Psoas muscle (tissue), 8 donors: ENCODE data around the gene ARHGEF10L. TPM values are rescaled to one million over a fixed set of nuclear protein-coding genes. Genes with fewer than 3 reads are reported as not detected.
A peak's percentile ranks its signal among the peaks of the same experiment; 100 is the strongest.

Experiments
- ATAC-seq, 4 donors: fragments of 200-7000 bp; cut with Tn5 transposase; one replicate each; pipeline ENCODE4 v1.9.1; 2020; ENCODE audit warnings: moderate library complexity in 3 of 4, mild to moderate bottlenecking in 2 of 4
- DNase-seq, 2 donors: peaks; one replicate each; pipeline ENCODE4 v3.0.0-alpha.2; 2020
- H3K27ac ChIP-seq: fragments of 200-600 bp; one replicate; pipeline ENCODE4 v1.8.0; 2022
- H3K27me3 ChIP-seq, 3 donors: fragments of 200-600 bp in 1 of 3; one replicate each; pipeline versions ENCODE4 v1.6.1 to v1.8.0; 2013 to 2022; ENCODE audit warnings: low read length in 2 of 3, mild to moderate bottlenecking in 2 of 3, moderate library complexity in 1 of 3; ENCODE audit not compliant: insufficient read depth in 3 of 3
- H3K36me3 ChIP-seq, 2 donors: fragments of 200-600 bp in 1 of 2; one replicate each; pipeline versions ENCODE4 v1.6.1 to v1.8.0; 2013 to 2022; ENCODE audit warnings: low read depth in 1 of 2, mild to moderate bottlenecking in 1 of 2, moderate library complexity in 1 of 2; ENCODE audit not compliant: insufficient read depth in 1 of 2
- H3K4me1 ChIP-seq: fragments of 200-600 bp; one replicate; pipeline ENCODE4 v1.8.0; 2022
- H3K4me3 ChIP-seq: fragments of 200-600 bp; one replicate; pipeline ENCODE4 v1.8.0; 2022; ENCODE audit warnings: mild to moderate bottlenecking
- H3K9me3 ChIP-seq: fragments of 200-600 bp; one replicate; pipeline ENCODE4 v1.8.0; 2022
- CTCF ChIP-seq: fragments of 200-600 bp; IDR thresholded peaks from one replicate; pipeline ENCODE4 v1.8.0; 2022; ENCODE audit warnings: antibody characterized with exemption
- WGBS, 3 donors: extraction: QIAGEN DNeasy Blood & Tissue Kit; methylation state at CpG; one replicate each; pipeline versions ENCODE4 v1.1.6 to v1.1.7; 2013; 5-methylcytosine and 5-hydroxymethylcytosine counted together
- intact Hi-C, 2 donors: fragments of 100-400 bp; cut with DNase I; formaldehyde crosslinking; loops; one replicate each; pipeline versions ENCODE4 v1.11.0 to v1.14.2; 2022
- polyA plus RNA-seq, 3 donors: library from polyadenylated mRNA; stranded (reverse); fragments of 200-250 nt; gene quantifications; one replicate each; pipeline ENCODE4 v1.2.3, GENCODE V29; 2013
- total RNA-seq, 4 donors: library from RNA; stranded (reverse); fragmentation: NEBNext Ultra II Directional in 2 of 4; extraction: Animal tissue kit (Norgen Biotek cat#: 25700) in 2 of 4; gene quantifications; one replicate each; pipeline versions ENCODE4 v1.2.1 to v1.2.4, GENCODE V29; 2021 to 2023
- donor health status: healthy with polysubstance abuse.
- donor health status: DM: no; HTN: no; CAD: no; lungs with moderate emphysema.
- donor health status: Bipolar disorder and iron deficiency.
- donor health status: healthy.
- donor health status: DM: yes; HTN: yes; CAD: no.
- donor health status: DM: no; HTN: no; CAD: no.
- donor health status: DM: no; HTN: no; CAD: no.
- donor health status: DM: yes; HTN: yes; CAD: no.

The ARHGEF10L gene
- total and polyA plus RNA-seq, 7 donors: 18.8 to 108 (median 37.1) TPM

DNA sequence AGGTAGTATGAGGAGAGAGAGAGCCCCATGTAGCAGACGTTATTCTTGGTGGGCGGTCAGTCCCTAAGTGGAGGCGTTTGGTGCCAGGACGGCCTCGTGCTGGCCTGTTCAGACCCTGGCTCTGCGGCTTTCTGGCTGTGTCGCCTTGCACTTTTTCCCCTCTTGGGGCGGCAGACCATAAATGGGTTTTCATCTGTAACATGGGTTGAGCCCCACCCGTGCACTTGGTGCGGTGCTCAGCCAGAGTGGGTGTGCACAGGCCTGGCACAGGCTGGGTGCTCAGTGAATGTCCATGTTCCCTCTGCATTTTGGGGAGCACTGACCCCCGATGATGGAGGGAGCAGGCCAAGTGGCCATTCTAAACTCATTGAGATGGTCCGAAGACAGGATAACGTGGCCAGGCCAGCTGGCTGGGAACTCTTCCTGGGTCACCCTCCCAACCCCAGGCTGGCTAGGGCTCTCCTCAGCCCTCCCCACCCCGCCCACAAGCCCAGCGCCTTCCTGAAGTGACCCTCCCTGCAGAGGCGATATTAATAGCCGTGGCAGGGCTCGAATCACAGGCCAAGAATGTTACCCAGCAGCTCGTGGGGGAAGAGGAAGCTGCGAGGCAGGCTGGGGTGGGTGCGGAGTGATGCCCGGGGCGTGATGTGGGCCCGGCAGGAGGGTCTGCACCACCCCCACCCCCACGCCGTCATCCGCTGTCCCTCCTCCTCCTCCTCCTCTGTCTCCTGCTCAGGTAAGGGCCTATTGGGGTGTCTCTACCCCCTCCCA lies 78.5 kb downstream of the ARHGEF10L start:
- no peak for TF ChIP-seq CTCF
- intact Hi-C loops: loop anchor here in 1 of 2 donors (10.0 kb wide), 1 partner anchor 183 kb away; the partner anchor contains the start of gene RCC2
- H3K9me3 ChIP-seq: no peaks in the 10 kb centered on the region
- H3K36me3 ChIP-seq: peaks cover 0 to 31% of the 10 kb centered on the region in 2 donors
- DNase-seq (peak; percentile 77 to 91), ATAC-seq (peak; percentile 89 to 93 (median 90))
- H3K4me1 ChIP-seq: peaks cover 19% of the 10 kb centered on the region
- peak overlapping the region; percentile 75 for H3K4me3 ChIP-seq
- peak overlapping the region; percentile 93 for H3K27ac ChIP-seq
- WGBS, 3 donors: 22 to 35% (median 30%) methylated on average over 25 to 27 of the region's 27 CpGs
- no peaks in the 10 kb centered on the region for H3K27me3 ChIP-seq

- intact Hi-C loops: loop anchor here in 1 of 2 donors (10.0 kb wide), 1 partner anchor 184 kb away; the partner anchor contains the start of gene RCC2
- no peaks in the 10 kb centered on the region for H3K9me3 ChIP-seq
- TF ChIP-seq CTCF: no peak
- ATAC-seq: peak; percentile 54 to 78 (median 72)
- peak overlapping the region; percentile 75 for H3K4me3 ChIP-seq
- DNase-seq: peak in 1 of 2 donors; percentile 74
- 24 to 35% (median 28%) methylated on average over 18 to 19 of the region's 19 CpGs for WGBS, 3 donors
- no peaks in the 10 kb centered on the region for H3K27me3 ChIP-seq
- peaks cover 26% of the 10 kb centered on the region for H3K4me1 ChIP-seq
- H3K36me3 ChIP-seq: peaks cover 0 to 34% of the 10 kb centered on the region in 2 donors
- H3K27ac ChIP-seq: peak overlapping the region; percentile 93
Observed at GRCh38 chr1:17618558-17619247, 79.2 kb downstream of the ARHGEF10L start.

DNA sequence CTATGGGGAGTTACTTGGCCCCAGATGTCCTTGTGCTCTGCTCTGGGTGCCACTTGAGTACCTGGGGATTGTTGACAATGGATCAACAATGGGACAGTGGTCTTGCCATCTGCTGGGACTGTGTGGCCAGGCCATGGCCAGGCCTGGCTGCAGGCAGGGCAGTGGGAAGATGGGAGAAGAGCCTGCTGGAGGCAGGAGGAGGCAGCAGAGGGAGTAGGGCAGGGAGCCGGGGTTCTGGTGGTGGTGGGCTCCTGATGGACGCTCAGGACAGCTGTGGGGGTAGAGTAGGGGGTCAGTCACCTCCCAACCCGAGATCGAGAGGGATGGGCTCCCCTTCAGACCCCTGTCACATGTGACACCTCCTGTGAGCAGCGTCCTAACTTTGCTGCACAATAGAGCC lies 81.0 kb downstream of the ARHGEF10L start:
- Histone ChIP-seq H3K9me3 (no peaks in the 10 kb centered on the region), H3K4me1 (peaks cover 43% of the 10 kb centered on the region), H3K4me3 (peak overlapping the region; percentile 75), H3K27ac (peak overlapping the region; percentile 93), H3K36me3 (peaks cover 0 to 38% of the 10 kb centered on the region in 2 donors), H3K27me3 (no peaks in the 10 kb centered on the region)
- no peak for TF ChIP-seq CTCF
- intact Hi-C loops: no loop called here
- ATAC-seq (no peak), DNase-seq (no peak)
- WGBS, 3 donors: 81 to 89% (median 87%) methylated on average over 5 of the region's 5 CpGs

- Histone ChIP-seq H3K27me3 (no peaks in the 10 kb centered on the region), H3K4me3 (no peak overlapping the region), H3K9me3 (no peaks in the 10 kb centered on the region), H3K36me3 (peaks cover 0 to 51% of the 10 kb centered on the region in 2 donors), H3K4me1 (peaks cover 44% of the 10 kb centered on the region), H3K27ac (peak overlapping the region; percentile 4)
- WGBS, 3 donors: 69 to 86% (median 80%) methylated on average over 10 of the region's 10 CpGs
- DNase-seq (no peak), ATAC-seq (no peak)
- intact Hi-C loops: no loop called here
- TF ChIP-seq CTCF: no peak
Observed at GRCh38 chr1:17621691-17622090, 82.2 kb downstream of the ARHGEF10L start.
